SU-DHL-6 (cell line): ENCODE measurements around the gene HAUS7.

ENCODE experiments used
- CTCF ChIP-seq: fragments of 200-600 bp; sonication (generic); IDR thresholded peaks from one replicate; pipeline ENCODE4 v1.5.1; 2017; ENCODE audit warnings: antibody characterized with exemption, mild to moderate bottlenecking, low read length, moderate library complexity; ENCODE audit not compliant: insufficient read depth, poor library complexity, severe bottlenecking
- EZH2phosphoT487 ChIP-seq: fragments of 200-600 bp; sonication (generic), shearing (Covaris generic); conservative IDR thresholded peaks from 2 replicates; pipeline ENCODE4 v1.6.1; 2018; ENCODE audit warnings: mild to moderate bottlenecking, antibody characterized with exemption, low read length, moderate library complexity, mixed read lengths

GRCh38 chrX:153412746-153413720 is 57.3 kb downstream of the HAUS7 start:
- TF ChIP-seq CTCF: no peak
- no peak for TF ChIP-seq EZH2phosphoT487
